SU-DHL-6 (cell line): Measurements from ENCODE around the gene MDP1.

ENCODE experiments used
- H2AFZ ChIP-seq: fragments of 200-600 bp; sonication (generic); 2 replicates; pipeline ENCODE4 v1.6.1; 2014; ENCODE audit warnings: low read depth, mild to moderate bottlenecking, moderate library complexity, mixed read lengths, antibody characterized with exemption, low read length; ENCODE audit not compliant: severe bottlenecking
- H3F3A ChIP-seq: fragments of 200-600 bp; shearing (Covaris generic); 2 replicates; pipeline ENCODE4 v1.6.0; 2016; ENCODE audit warnings: antibody characterized with exemption, mild to moderate bottlenecking; ENCODE audit not compliant: insufficient read depth
- H3K27ac ChIP-seq: fragments of 200-600 bp; sonication (generic); 2 replicates; pipeline ENCODE4 v1.5.1; 2016; ENCODE audit warnings: low read depth, mild to moderate bottlenecking, low read length, moderate library complexity, mixed read lengths
- H3K27me3 ChIP-seq: fragments of 200-600 bp; sonication (generic), shearing (Covaris generic); 2 replicates; pipeline ENCODE4 v1.6.0; 2014; ENCODE audit warnings: mild to moderate bottlenecking, low read length
- H3K36me3 ChIP-seq: fragments of 200-600 bp; sonication (generic); 2 replicates; pipeline ENCODE4 v1.6.1; 2014; ENCODE audit warnings: mild to moderate bottlenecking, low read length, mixed read lengths
- H3K4me2 ChIP-seq: fragments of 300-600, 200-600 bp; shearing (Covaris generic), sonication (generic); 2 replicates; pipeline ENCODE4 v1.6.0; 2014; ENCODE audit warnings: low read length, low read depth, mild to moderate bottlenecking; ENCODE audit not compliant: poor library complexity, severe bottlenecking
- H3K4me3 ChIP-seq: fragments of 200-600 bp; sonication (generic); 2 replicates; pipeline ENCODE4 v1.5.1; 2014; ENCODE audit warnings: antibody characterized with exemption, low read length, mild to moderate bottlenecking, mixed read lengths; ENCODE audit not compliant: insufficient read depth, poor library complexity, severe bottlenecking
- H3K79me2 ChIP-seq: fragments of 200-600 bp; sonication (generic); 2 replicates; pipeline ENCODE4 v1.6.1; 2014; ENCODE audit warnings: mild to moderate bottlenecking, low read length, moderate library complexity; ENCODE audit not compliant: insufficient read depth
- H3K9ac ChIP-seq: fragments of 200-600 bp; sonication (generic); 2 replicates; pipeline ENCODE4 v1.7.0; 2014; ENCODE audit warnings: mild to moderate bottlenecking, low read length
- H3K9me2 ChIP-seq: fragments of 200-600 bp; sonication (generic); replicated peaks from 2 replicates; pipeline ENCODE4 v1.6.1; 2014; ENCODE audit warnings: low read length; ENCODE audit not compliant: insufficient read depth
- H3K9me3 ChIP-seq: fragments of 200-600 bp; sonication (generic); 2 replicates; pipeline ENCODE4 v1.6.1; 2014; ENCODE audit warnings: low read length, mixed read lengths; ENCODE audit not compliant: insufficient read depth
- H4K20me1 ChIP-seq: fragments of 200-600 bp; sonication (generic); 2 replicates; pipeline ENCODE4 v1.6.1; 2014; ENCODE audit warnings: low read depth, mild to moderate bottlenecking, antibody characterized with exemption, low read length, moderate library complexity, mixed read lengths
- CTCF ChIP-seq: fragments of 200-600 bp; sonication (generic); IDR thresholded peaks from one replicate; pipeline ENCODE4 v1.5.1; 2017; ENCODE audit warnings: antibody characterized with exemption, mild to moderate bottlenecking, low read length, moderate library complexity; ENCODE audit not compliant: insufficient read depth, poor library complexity, severe bottlenecking
- EZH2phosphoT487 ChIP-seq: fragments of 200-600 bp; sonication (generic), shearing (Covaris generic); conservative IDR thresholded peaks from 2 replicates; pipeline ENCODE4 v1.6.1; 2018; ENCODE audit warnings: mild to moderate bottlenecking, antibody characterized with exemption, low read length, moderate library complexity, mixed read lengths

Gene MDP1

GRCh38 chr14:24178399-24179178 lies 37.3 kb downstream of the MDP1 start:
- H4K20me1 ChIP-seq: no peaks in the 10 kb centered on the region
- H3K4me3 ChIP-seq: no peak overlapping the region
- no peaks in the 10 kb centered on the region for H3K79me2 ChIP-seq
- H2AFZ ChIP-seq: no peak overlapping the region
- H3F3A ChIP-seq: no peaks in the 10 kb centered on the region
- H3K9ac ChIP-seq: no peak overlapping the region
- H3K27me3 ChIP-seq: no peaks in the 10 kb centered on the region
- no peaks in the 10 kb centered on the region for H3K9me2 ChIP-seq
- no peaks in the 10 kb centered on the region for H3K36me3 ChIP-seq
- H3K27ac ChIP-seq: no peak overlapping the region
- no peak overlapping the region for H3K4me2 ChIP-seq
- no peak for TF ChIP-seq CTCF
- H3K9me3 ChIP-seq: no peaks in the 10 kb centered on the region

- TF ChIP-seq CTCF (no peak), EZH2phosphoT487 (no peak)
- Histone ChIP-seq H4K20me1 (no peaks in the 10 kb centered on the region), H2AFZ (no peak overlapping the region), H3K9ac (no peak overlapping the region), H3K4me3 (no peak overlapping the region), H3K36me3 (no peaks in the 10 kb centered on the region), H3K4me2 (no peak overlapping the region), H3K9me3 (no peaks in the 10 kb centered on the region), H3K27me3 (no peaks in the 10 kb centered on the region), H3K9me2 (no peaks in the 10 kb centered on the region), H3K79me2 (no peaks in the 10 kb centered on the region), H3F3A (no peaks in the 10 kb centered on the region), H3K27ac (no peak overlapping the region)
Observed at GRCh38 chr14:24177891-24178290, 38.0 kb downstream of the MDP1 start.

GRCh38 chr14:24177041-24177825 lies 38.6 kb downstream of the MDP1 start:
- H3K27ac ChIP-seq: no peak overlapping the region
- TF ChIP-seq CTCF (no peak), EZH2phosphoT487 (no peak)

More at GRCh38 chr14:24177041-24177825, 38.6 kb downstream of the MDP1 start:
- no peak overlapping the region for H2AFZ ChIP-seq
- H3K79me2 ChIP-seq: no peaks in the 10 kb centered on the region
- no peak overlapping the region for H3K4me2 ChIP-seq
- H3K9ac ChIP-seq: no peak overlapping the region
- no peaks in the 10 kb centered on the region for H3F3A ChIP-seq
- no peak overlapping the region for H3K4me3 ChIP-seq
- no peaks in the 10 kb centered on the region for H3K9me2 ChIP-seq
- no peaks in the 10 kb centered on the region for H4K20me1 ChIP-seq
- H3K36me3 ChIP-seq: no peaks in the 10 kb centered on the region
- no peaks in the 10 kb centered on the region for H3K9me3 ChIP-seq
- no peaks in the 10 kb centered on the region for H3K27me3 ChIP-seq
